CD4-positive, alpha-beta T cell (primary cell): ENCODE measurements around the gene NDUFAF3. TPM values are rescaled to one million over a fixed set of nuclear protein-coding genes. Genes with fewer than 3 reads are reported as not detected.

ENCODE experiments used
- ATAC-seq: fragments of 200-7000 bp; cut with Tn5 transposase; one replicate; pipeline ENCODE4 v1.10.0; 2022; ENCODE audit warnings: mild to moderate bottlenecking; ENCODE audit not compliant: poor library complexity
- CTCF ChIA-PET: fragments of 350-600 bp; sonication (Branson Sonifier 250); formaldehyde crosslinking; loops from one replicate; lab custom pipeline; 2021; ENCODE audit warnings: antibody characterized with exemption, inconsistent platforms; lab: Charles Lee
- POLR2A ChIA-PET: fragments of 350-600 bp; sonication (Branson Sonifier 250); formaldehyde crosslinking; loops from one replicate; lab custom pipeline; 2021; ENCODE audit warnings: antibody characterized with exemption, inconsistent platforms; lab: Charles Lee
- DNase-seq, 14 experiments: peaks; one replicate each; pipeline ENCODE4 v3.0.0-alpha.2; 2013 to 2020; ENCODE audit warnings: mixed read lengths in 2 of 14
- H3K27ac ChIP-seq, 2 donors: one replicate each; pipeline versions ENCODE4 v1.5.1 to v1.7.0; 2013; ENCODE audit warnings: low read length in 2 of 2, low read depth in 1 of 2, mild to moderate bottlenecking in 1 of 2
- H3K27me3 ChIP-seq, 2 experiments: 1 replicate in 1 of 2; 2 replicates in 1 of 2; pipeline versions ENCODE4 v1.6.1 to v1.7.0; 2013; ENCODE audit warnings: low read length in 2 of 2, control low read depth in 1 of 2, mild to moderate bottlenecking in 1 of 2, moderate library complexity in 1 of 2; ENCODE audit not compliant: insufficient read depth in 2 of 2, control insufficient read depth in 1 of 2
- H3K36me3 ChIP-seq: one replicate; pipeline ENCODE4 v1.6.1; 2013; ENCODE audit warnings: low read length, control low read depth; ENCODE audit not compliant: insufficient read depth
- H3K4me1 ChIP-seq: one replicate; pipeline ENCODE4 v1.6.1; 2013; ENCODE audit warnings: low read length, control low read depth; ENCODE audit not compliant: insufficient read depth
- H3K4me3 ChIP-seq: one replicate; pipeline ENCODE4 v1.5.1; 2013; ENCODE audit warnings: mild to moderate bottlenecking, low read length, moderate library complexity
- H3K9me3 ChIP-seq, 2 experiments: 1 replicate in 1 of 2; 2 replicates in 1 of 2; pipeline versions ENCODE4 v1.6.1 to v1.7.0; 2013; ENCODE audit warnings: low read length in 2 of 2, mild to moderate bottlenecking in 2 of 2, control low read depth in 1 of 2, moderate library complexity in 1 of 2; ENCODE audit not compliant: control insufficient read depth in 1 of 2, insufficient read depth in 1 of 2
- H3K27ac Mint-ChIP-seq: one replicate; pipeline ENCODE4 v1.8.0; 2020; ENCODE audit warnings: mixed read lengths
- H3K27me3 Mint-ChIP-seq: one replicate; pipeline ENCODE4 v1.8.0; 2021; ENCODE audit warnings: mixed read lengths
- H3K36me3 Mint-ChIP-seq: one replicate; pipeline ENCODE4 v1.8.0; 2021; ENCODE audit warnings: low read depth, mixed read lengths
- H3K4me1 Mint-ChIP-seq: one replicate; pipeline ENCODE4 v1.8.0; 2021; ENCODE audit warnings: low read depth, mixed read lengths
- H3K4me3 Mint-ChIP-seq: one replicate; pipeline ENCODE4 v1.8.0; 2020; ENCODE audit warnings: mild to moderate bottlenecking, mixed read lengths
- H3K9me3 Mint-ChIP-seq: one replicate; pipeline ENCODE4 v1.8.0; 2020; ENCODE audit warnings: mixed read lengths
- CTCF ChIP-seq: fragments of 200-600 bp; IDR thresholded peaks from one replicate; pipeline ENCODE4 v1.8.0; 2022; ENCODE audit warnings: antibody characterized with exemption, mild to moderate bottlenecking
- intact Hi-C, 2 experiments: fragments of 100-400 bp; cut with DNase I in 1 of 2; cut with micrococcal nuclease in 1 of 2; formaldehyde crosslinking; loops; one replicate each; pipeline versions ENCODE4 v1.15.1 to v1.9.0; 2023 to 2025; cut with DNase I, micrococcal nuclease
- total RNA-seq, 174 experiments: library from RNA in 2 of 174; stranded (reverse) in 2 of 174; gene quantifications; one replicate each; pipeline ENCODE4 v1.2.3 and lab custom pipeline; 2021 to 2026

The NDUFAF3 gene
- total RNA-seq, 2 experiments from 2014 or later = 52.7 to 53.2 TPM

DNA sequence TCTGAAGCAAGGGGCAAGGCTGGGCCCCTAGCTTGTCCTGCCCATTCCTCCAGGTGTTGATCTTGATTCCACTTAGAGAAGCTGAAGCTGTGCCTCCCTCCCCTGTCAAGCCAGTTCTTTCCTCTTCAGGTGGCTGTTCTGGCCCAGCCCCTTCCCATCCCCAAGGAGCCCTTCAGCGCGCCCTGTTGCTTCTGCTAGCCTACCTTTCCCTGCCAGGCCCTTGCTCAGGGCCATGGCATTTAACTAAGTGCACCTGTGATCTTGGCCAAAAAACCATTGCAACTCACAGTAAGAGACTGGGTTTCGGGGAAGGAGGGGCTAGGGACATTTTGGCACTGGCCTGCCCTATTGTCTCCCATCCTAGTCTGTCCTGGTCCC is 16.6 kb upstream of the NDUFAF3 start:
- Histone ChIP-seq H3K4me1 (peaks cover 25% of the 10 kb centered on the region), H3K36me3 (peaks cover 9% of the 10 kb centered on the region), H3K27ac (no peak overlapping the region), H3K9me3 (no peaks in the 10 kb centered on the region), H3K27me3 (no peaks in the 10 kb centered on the region), H3K4me3 (no peak overlapping the region)
- H3K27ac Mint-ChIP-seq = no peak overlapping the region
- peak overlapping the region; percentile 15 for H3K4me3 Mint-ChIP-seq
- intact Hi-C loops = loop anchor here in 1 of 2 experiments (5.0 kb wide), 2 partner anchors 703 to 1493 kb away; partner anchors contain the start of genes ELP6 and NME6
- H3K36me3 Mint-ChIP-seq = peaks cover 14% of the 10 kb centered on the region
- no peaks in the 10 kb centered on the region for H3K9me3 Mint-ChIP-seq
- ChIA-PET CTCF (interaction anchor here (5.2 kb wide), 1 partner anchor 16 kb away, joined by 100 read pairs; the partner anchor contains the start of gene P4HTM), POLR2A (interaction anchor here (8.0 kb wide), 1 partner anchor 16 kb away, joined by 331 read pairs; the partner anchor contains the start of genes DALRD3 and NDUFAF3)
- no peak for ATAC-seq
- H3K27me3 Mint-ChIP-seq = no peaks in the 10 kb centered on the region
- TF ChIP-seq CTCF = no peak
- no peak for DNase-seq
- H3K4me1 Mint-ChIP-seq = peaks cover 24% of the 10 kb centered on the region

- peak overlapping the region; percentile 99 for H3K4me3 Mint-ChIP-seq
- no peak overlapping the region for H3K27ac ChIP-seq
- POLR2A ChIA-PET = interaction anchor here (2.3 to 8.0 kb wide), 4 partner anchors 16 to 114 kb away, joined by 17 to 331 read pairs (median 98); partner anchors contain the start of genes DALRD3, NDUFAF3, P4HTM and QRICH1
- intact Hi-C loops = loop anchor here (2.0 to 5.0 kb wide), 4 partner anchors 15 to 1494 kb away; partner anchors contain the start of genes ELP6 (in 1 of the 2), NME6 (in 1 of the 2) and P4HTM (in 1 of the 2)
- H3K9me3 ChIP-seq = no peaks in the 10 kb centered on the region
- ATAC-seq = no peak
- H3K4me1 ChIP-seq = peaks cover 25% of the 10 kb centered on the region
- no peaks in the 10 kb centered on the region for H3K27me3 Mint-ChIP-seq
- DNase-seq = no peak
- H3K4me3 ChIP-seq = peak overlapping the region; percentile 99
- peaks cover 24% of the 10 kb centered on the region for H3K4me1 Mint-ChIP-seq
- H3K36me3 ChIP-seq = peaks cover 12% of the 10 kb centered on the region
- CTCF ChIA-PET = interaction anchor here (4.3 to 5.2 kb wide), 2 partner anchors 16 to 17 kb away, joined by 59 to 100 read pairs; partner anchors contain the start of genes NDUFAF3 and P4HTM
- peaks cover 14% of the 10 kb centered on the region for H3K36me3 Mint-ChIP-seq
- H3K9me3 Mint-ChIP-seq = no peaks in the 10 kb centered on the region
- peak overlapping the region; percentile 97 for H3K27ac Mint-ChIP-seq
- no peak for TF ChIP-seq CTCF
- no peaks in the 10 kb centered on the region for H3K27me3 ChIP-seq
Observed at GRCh38 chr3:49005998-49006397, 15.9 kb upstream of the NDUFAF3 start.

- POLR2A ChIA-PET = interaction anchor here (0.7 to 8.0 kb wide), 24 partner anchors 10 to 738 kb away, joined by 3 to 331 read pairs (median 6); partner anchors contain the start of genes ARIH2, CCDC71, DAG1 and DALRD3
- H3K9me3 Mint-ChIP-seq = no peaks in the 10 kb centered on the region
- H3K36me3 Mint-ChIP-seq = peaks cover 16% of the 10 kb centered on the region
- H3K4me3 ChIP-seq = peak overlapping the region; percentile 99
- CTCF ChIA-PET = interaction anchor here (0.7 to 5.2 kb wide), 8 partner anchors 10 to 88 kb away, joined by 3 to 100 read pairs (median 10); partner anchors contain the start of genes ARIH2, IMPDH2, NDUFAF3 and P4HTM
- peak overlapping the region; percentile 89 to 99 for H3K27ac ChIP-seq
- intact Hi-C loops = loop anchor here (1.0 to 5.0 kb wide), 8 partner anchors 12 to 1494 kb away; partner anchors contain the start of genes DALRD3 (in 1 of the 2), ELP6 (in 1 of the 2), IMPDH2 (in 1 of the 2) and NME6 (in 1 of the 2)
- H3K27me3 ChIP-seq = no peaks in the 10 kb centered on the region
- peaks cover 14% of the 10 kb centered on the region for H3K36me3 ChIP-seq
- H3K27ac Mint-ChIP-seq = peak overlapping the region; percentile 97
- peaks cover 25% of the 10 kb centered on the region for H3K4me1 ChIP-seq
- H3K9me3 ChIP-seq = no peaks in the 10 kb centered on the region
- no peaks in the 10 kb centered on the region for H3K27me3 Mint-ChIP-seq
- TF ChIP-seq CTCF = no peak
- peak overlapping the region; percentile 99 for H3K4me3 Mint-ChIP-seq
- ATAC-seq (no peak), DNase-seq (peak in 3 of 14 experiments; percentile 24 to 57 (median 46))
- peaks cover 24% of the 10 kb centered on the region for H3K4me1 Mint-ChIP-seq
Observed at GRCh38 chr3:49006408-49007067, 15.4 kb upstream of the NDUFAF3 start.
